Heart left ventricle (tissue), 16 donors: Measurements from ENCODE around the gene PPP1R12B. TPM values are rescaled to one million over a fixed set of nuclear protein-coding genes. Genes with fewer than 3 reads are reported as not detected.

Source experiments
- ATAC-seq, 4 donors: fragments of 200-7000 bp; cut with Tn5 transposase; one replicate each; pipeline ENCODE4 v1.9.1; 2020 to 2022; ENCODE audit warnings: moderate library complexity in 4 of 4, mild to moderate bottlenecking in 3 of 4, moderate number of reproducible peaks in 1 of 4
- DNase-seq, 5 donors: peaks; one replicate each; pipeline ENCODE4 v3.0.0-alpha.2; 2020
- H3K27ac ChIP-seq, 12 donors: fragments of 200-600 bp; sonication (generic) in 4 of 12; one replicate each; pipeline versions ENCODE4 v1.5.0 to v1.8.0; 2016 to 2022; ENCODE audit warnings: mild to moderate bottlenecking in 2 of 12
- H3K27me3 ChIP-seq, 9 donors: fragments of 200-600 bp; sonication (generic) in 2 of 9; one replicate each; pipeline versions ENCODE4 v1.5.1 to v1.8.0; 2016 to 2022; ENCODE audit warnings: mild to moderate bottlenecking in 3 of 9
- H3K36me3 ChIP-seq, 9 donors: fragments of 200-600 bp; sonication (generic) in 2 of 9; one replicate each; pipeline versions ENCODE4 v1.5.0 to v1.8.0; 2018 to 2022; ENCODE audit warnings: mild to moderate bottlenecking in 2 of 9
- H3K4me1 ChIP-seq, 12 donors: fragments of 200-600 bp; sonication (generic) in 4 of 12; one replicate each; pipeline versions ENCODE4 v1.5.0 to v1.8.0; 2016 to 2022; ENCODE audit warnings: mild to moderate bottlenecking in 3 of 12
- H3K4me3 ChIP-seq, 12 donors: fragments of 200-600 bp; sonication (generic) in 4 of 12; one replicate each; pipeline versions ENCODE4 v1.5.0 to v1.8.0; 2017 to 2022; ENCODE audit warnings: mild to moderate bottlenecking in 9 of 12, moderate library complexity in 4 of 12
- H3K9me3 ChIP-seq, 12 donors: fragments of 200-600 bp; sonication (generic) in 4 of 12; one replicate each; pipeline versions ENCODE4 v1.5.0 to v1.8.0; 2016 to 2022; ENCODE audit warnings: mild to moderate bottlenecking in 1 of 12
- POLR2A ChIP-seq, 2 donors: fragments of 450-650 bp; IDR thresholded peaks; one replicate each; pipeline ENCODE4 v1.6.1; 2017; ENCODE audit warnings: antibody characterized with exemption in 2 of 2, mild to moderate bottlenecking in 2 of 2, moderate library complexity in 2 of 2
- WGBS, 4 donors: extraction: QIAGEN DNeasy Blood & Tissue Kit in 2 of 4; methylation state at CpG; one replicate each; pipeline versions ENCODE4 v1.1.5 to v1.1.7; 2013 to 2018; 5-methylcytosine and 5-hydroxymethylcytosine counted together
- intact Hi-C, 10 donors: fragments of 100-400 bp; cut with DNase I; formaldehyde crosslinking; loops; one replicate each; pipeline versions ENCODE4 v1.11.1 to v1.14.2; 2022
- polyA plus RNA-seq, 2 donors: library from polyadenylated mRNA; stranded (reverse); fragments of 200-250 nt; gene quantifications; one replicate each; pipeline ENCODE4 v1.2.3, GENCODE V29; 2013
- total RNA-seq, 9 donors: library from RNA; depleted of rRNA in 2 of 9; stranded (reverse); fragments of >200 nt in 2 of 9; fragmentation: NEBNext Ultra II Directional in 3 of 9; extraction: Animal tissue kit (Norgen Biotek cat#: 25700) in 3 of 9; gene quantifications; one replicate each; pipeline versions ENCODE4 v1.1.0 to v1.2.4, GENCODE V29; 2016 to 2023
- TF ChIP-seq, protein P1 (sequence below), 12 donors: fragments of 200-600 bp; sonication (generic) in 4 of 12; IDR thresholded peaks; one replicate each; pipeline versions ENCODE4 v1.5.0 to v1.8.0; 2018 to 2022; ENCODE audit warnings: antibody characterized with exemption in 12 of 12, mild to moderate bottlenecking in 5 of 12
- donor health status: ischemic (EF 13 %, LVEDD 7.1; RV severe dilation, severe dysfunction).
- donor health status: healthy with polysubstance abuse.
- donor health status: DM: no; HTN: yes; CAD: no.
- donor health status: DM: no; HTN: no; CAD: no.
- donor health status: ischemic (EF 25% LVEDD 6.9; RV normal size, moderate dysfunction).
- donor health status: ischemic (EF 25% LVEDD 5.7; RV mildly dilated, moderate dysfunction).
- donor health status: healthy.
- donor health status: DM: yes; HTN: yes; CAD: no.
- donor health status: ischemic (EF 35%, LVEDD 5.7; RV mildly dilated, moderate dysfunction).
- donor health status: nonischemic (EF 11% LVEDD 7.7; RV severe dilation, severe dysfunction).
- donor health status: DM: yes; HTN: yes; CAD: no.
- donor health status: PGD.
- donor health status: ischemic (EF 29% LVEDD 5.4; RV normal size, mild dysfunction).
- donor health status: nonischemic (EF 23%, LVEDD 6.1; RV moderate dilation, normal function).

PPP1R12B gene
- total and polyA plus RNA-seq, 11 donors = 49.9 to 972 (median 559) TPM

DNA sequence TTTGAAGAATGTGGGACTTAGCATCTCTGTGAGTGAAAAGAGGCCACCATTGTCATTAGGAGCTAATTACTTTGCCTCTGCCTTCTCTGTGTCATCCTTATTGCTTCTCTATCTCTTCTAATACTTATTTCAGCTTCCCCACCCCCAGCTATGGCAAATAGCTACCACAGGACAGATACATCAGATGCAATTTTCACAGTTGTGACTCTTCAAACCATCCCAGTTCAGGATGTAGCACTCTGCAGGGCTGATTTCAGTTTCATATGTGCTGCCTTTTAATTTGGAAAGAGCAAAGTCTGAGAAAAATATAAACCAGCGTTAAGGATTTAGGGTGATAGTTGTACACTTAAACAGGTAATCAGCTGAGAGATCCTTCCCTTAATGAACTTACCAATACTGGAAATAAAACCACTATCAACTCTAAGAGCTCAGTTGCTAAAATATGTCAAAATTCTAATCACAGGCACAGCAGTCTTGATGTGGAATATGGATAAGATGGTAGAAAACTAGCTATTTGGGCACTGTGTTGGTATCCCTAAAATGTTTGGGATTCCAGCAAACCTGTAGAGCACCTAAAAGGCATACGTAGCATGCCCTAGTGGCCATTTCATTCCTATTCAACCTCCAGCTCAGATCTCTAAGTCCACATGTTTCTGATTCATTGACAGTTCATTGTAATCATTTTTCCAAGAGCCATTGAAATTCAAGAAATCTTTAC, 213.4 kb downstream of the PPP1R12B start:
- 77 to 84% (median 79%) methylated on average over 2 of the region's 2 CpGs for WGBS, 4 donors
- intact Hi-C loops = loop anchor here in 3 of 10 donors (5.0 to 10.0 kb wide), 3 partner anchors 47 to 57 kb away; no protein-coding TSS in a partner anchor
- no peaks in the 10 kb centered on the region for H3K27me3 ChIP-seq
- peak overlapping the region in 7 of 12 donors; percentile 5 to 78 (median 19) for H3K27ac ChIP-seq
- H3K4me1 ChIP-seq = peaks cover 0 to 91% (median 35%) of the 10 kb centered on the region in 12 donors
- ATAC-seq (no peak), DNase-seq (no peak)
- peaks cover 0 to 65% (median 33%) of the 10 kb centered on the region in 9 donors for H3K36me3 ChIP-seq
- H3K4me3 ChIP-seq = no peak overlapping the region
- TF ChIP-seq POLR2A (IDR thresholded peaks at IDR 0.05) = no peak
- TF ChIP-seq, protein P1, sequence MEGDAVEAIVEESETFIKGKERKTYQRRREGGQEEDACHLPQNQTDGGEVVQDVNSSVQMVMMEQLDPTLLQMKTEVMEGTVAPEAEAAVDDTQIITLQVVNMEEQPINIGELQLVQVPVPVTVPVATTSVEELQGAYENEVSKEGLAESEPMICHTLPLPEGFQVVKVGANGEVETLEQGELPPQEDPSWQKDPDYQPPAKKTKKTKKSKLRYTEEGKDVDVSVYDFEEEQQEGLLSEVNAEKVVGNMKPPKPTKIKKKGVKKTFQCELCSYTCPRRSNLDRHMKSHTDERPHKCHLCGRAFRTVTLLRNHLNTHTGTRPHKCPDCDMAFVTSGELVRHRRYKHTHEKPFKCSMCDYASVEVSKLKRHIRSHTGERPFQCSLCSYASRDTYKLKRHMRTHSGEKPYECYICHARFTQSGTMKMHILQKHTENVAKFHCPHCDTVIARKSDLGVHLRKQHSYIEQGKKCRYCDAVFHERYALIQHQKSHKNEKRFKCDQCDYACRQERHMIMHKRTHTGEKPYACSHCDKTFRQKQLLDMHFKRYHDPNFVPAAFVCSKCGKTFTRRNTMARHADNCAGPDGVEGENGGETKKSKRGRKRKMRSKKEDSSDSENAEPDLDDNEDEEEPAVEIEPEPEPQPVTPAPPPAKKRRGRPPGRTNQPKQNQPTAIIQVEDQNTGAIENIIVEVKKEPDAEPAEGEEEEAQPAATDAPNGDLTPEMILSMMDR (IDR thresholded peaks at IDR 0.05) = peak in 4 of 12 donors; percentile 5 to 35 (median 12)
- no peaks in the 10 kb centered on the region for H3K9me3 ChIP-seq

DNA sequence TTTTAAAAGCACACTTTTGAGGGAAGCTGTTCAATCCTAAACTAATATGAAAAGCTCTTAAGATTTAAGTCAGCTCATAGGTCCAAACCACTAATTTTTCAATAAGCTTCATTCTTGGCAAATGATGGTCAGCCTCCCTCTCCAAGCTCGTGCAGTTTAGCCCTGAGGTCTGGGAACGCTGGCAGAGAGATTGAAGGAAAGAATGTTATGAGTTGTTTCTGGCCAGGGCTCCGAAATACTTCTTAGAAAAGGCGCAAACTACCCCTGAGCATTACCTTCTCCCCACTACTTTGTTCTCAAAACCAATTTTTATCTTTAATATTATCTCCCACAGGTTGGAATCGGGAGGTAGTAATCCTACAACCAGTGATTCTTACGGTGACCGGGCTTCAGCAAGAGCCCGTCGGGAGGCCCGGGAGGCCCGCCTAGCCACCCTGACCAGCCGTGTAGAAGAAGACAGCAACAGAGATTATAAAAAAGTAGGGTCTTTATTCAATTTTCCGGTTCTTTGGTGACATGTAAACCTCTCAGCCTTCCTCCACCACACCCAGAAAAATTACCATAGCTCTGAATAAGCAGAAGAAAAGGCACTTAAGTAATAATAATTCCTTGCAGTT, 214.1 kb downstream of the PPP1R12B start:
- 67 to 77% (median 75%) methylated on average over 13 of the region's 13 CpGs for WGBS, 4 donors
- ATAC-seq (peak in 2 of 4 donors; percentile 17 to 28), DNase-seq (no peak)
- Histone ChIP-seq H3K36me3 (peaks cover 0 to 72% (median 40%) of the 10 kb centered on the region in 9 donors), H3K4me3 (no peak overlapping the region), H3K27me3 (no peaks in the 10 kb centered on the region), H3K9me3 (no peaks in the 10 kb centered on the region), H3K4me1 (peaks cover 0 to 89% (median 36%) of the 10 kb centered on the region in 12 donors), H3K27ac (peak overlapping the region in 6 of 12 donors; percentile 16 to 78 (median 20))
- TF ChIP-seq, protein P1 (IDR thresholded peaks at IDR 0.05) = no peak
- TF ChIP-seq POLR2A (IDR thresholded peaks at IDR 0.05) = no peak
- intact Hi-C loops = loop anchor here in 3 of 10 donors (5.0 to 10.0 kb wide), 3 partner anchors 48 to 58 kb away; no protein-coding TSS in a partner anchor

DNA sequence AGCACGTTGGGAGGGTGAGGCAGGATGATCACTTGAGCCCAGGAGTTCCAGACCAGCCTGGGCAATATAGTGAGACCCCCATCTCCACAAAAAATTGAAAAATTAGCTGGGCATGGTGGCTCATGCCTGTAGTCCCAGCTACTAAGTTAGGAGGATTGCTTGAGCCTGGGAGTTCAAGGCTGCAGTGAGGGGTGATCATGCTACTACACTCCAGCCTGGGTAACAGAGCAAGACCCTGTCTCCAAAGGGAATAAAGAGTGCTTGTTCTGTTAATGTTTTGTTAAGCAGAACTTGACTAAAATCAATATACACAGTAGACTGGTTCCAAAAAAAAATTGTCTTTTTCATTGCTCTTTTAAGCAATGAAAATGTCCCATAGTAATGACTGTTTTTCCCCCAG, 215.3 kb downstream of the PPP1R12B start:
- TF ChIP-seq POLR2A (IDR thresholded peaks at IDR 0.05) = no peak
- TF ChIP-seq, protein P1 (IDR thresholded peaks at IDR 0.05) = no peak
- peaks cover 0 to 87% (median 45%) of the 10 kb centered on the region in 12 donors for H3K4me1 ChIP-seq
- H3K27ac ChIP-seq = peak overlapping the region in 6 of 12 donors; percentile 5 to 78 (median 32)
- WGBS, 4 donors = 67 to 83% (median 77%) methylated on average over 1 of the region's 1 CpG
- ATAC-seq = no peak
- no peaks in the 10 kb centered on the region for H3K9me3 ChIP-seq
- DNase-seq = no peak
- intact Hi-C loops = loop anchor here in 3 of 10 donors (5.0 to 10.0 kb wide), 3 partner anchors 49 to 59 kb away; no protein-coding TSS in a partner anchor
- H3K36me3 ChIP-seq = peaks cover 0 to 83% (median 45%) of the 10 kb centered on the region in 9 donors
- no peak overlapping the region for H3K4me3 ChIP-seq
- no peaks in the 10 kb centered on the region for H3K27me3 ChIP-seq
